B cell (primary cell): Measurements from ENCODE around the gene ZNF784. TPM values are rescaled to one million over a fixed set of nuclear protein-coding genes. Genes with fewer than 3 reads are reported as not detected.

Experiments
- ATAC-seq: fragments of 200-7000 bp; cut with Tn5 transposase; one replicate; pipeline ENCODE4 v1.10.0; 2021; ENCODE audit warnings: low read depth, mild to moderate bottlenecking, moderate number of reproducible peaks, moderate library complexity
- CTCF ChIA-PET: fragments of 350-600 bp; sonication (Branson Sonifier 250); formaldehyde crosslinking; loops from one replicate; lab custom pipeline; 2021; ENCODE audit warnings: antibody characterized with exemption, inconsistent platforms; lab: Charles Lee
- POLR2A ChIA-PET: fragments of 350-600 bp; sonication (Branson Sonifier 250); formaldehyde crosslinking; loops from one replicate; lab custom pipeline; 2021; ENCODE audit warnings: antibody characterized with exemption; lab: Charles Lee
- DNase-seq: peaks from one replicate; pipeline ENCODE4 v3.0.0; 2013
- H2AFZ ChIP-seq: 2 replicates; pipeline ENCODE4 v1.6.1; 2012; ENCODE audit warnings: mild to moderate bottlenecking, low read depth, low read length; ENCODE audit not compliant: insufficient read depth, poor library complexity, severe bottlenecking
- H3K27ac ChIP-seq, 2 donors: 1 replicate in 1 of 2; 2 replicates in 1 of 2; pipeline ENCODE4 v1.5.1; 2012 to 2013; ENCODE audit warnings: low read length in 2 of 2, mild to moderate bottlenecking in 2 of 2, moderate library complexity in 1 of 2
- H3K27me3 ChIP-seq, 4 experiments: fragments of 200-600 bp in 1 of 4; sonication (generic) in 1 of 4; replicated peaks in 1 of 4; 1 replicate in 2 of 4; 2 replicates in 2 of 4; pipeline versions ENCODE4 v1.6.1 to v1.7.0; 2013 to 2016; ENCODE audit warnings: low read length in 3 of 4, mild to moderate bottlenecking in 2 of 4, mixed read lengths in 1 of 4, moderate library complexity in 1 of 4; ENCODE audit not compliant: insufficient read depth in 4 of 4, control insufficient read depth in 3 of 4; ENCODE audit errors: control extremely low read depth in 1 of 4
- H3K36me3 ChIP-seq, 2 experiments: replicated peaks in 1 of 2; 1 replicate in 1 of 2; 2 replicates in 1 of 2; pipeline versions ENCODE4 v1.6.1 to v1.7.1; 2013; ENCODE audit warnings: low read length in 1 of 2; ENCODE audit not compliant: insufficient read depth in 2 of 2, control insufficient read depth in 1 of 2; ENCODE audit errors: control extremely low read depth in 1 of 2, extremely low read depth in 1 of 2
- H3K4me1 ChIP-seq, 2 donors: fragments of 200-600 bp in 1 of 2; sonication (generic) in 1 of 2; 1 replicate in 1 of 2; 2 replicates in 1 of 2; pipeline versions ENCODE4 v1.5.1 to v1.6.1; 2013 to 2017; ENCODE audit warnings: low read length in 2 of 2; ENCODE audit not compliant: control insufficient read depth in 2 of 2, insufficient read depth in 2 of 2
- H3K4me2 ChIP-seq: replicated peaks from 2 replicates; pipeline ENCODE3; 2012; ENCODE audit warnings: mild to moderate bottlenecking, low read depth, low read length; ENCODE audit not compliant: poor library complexity, severe bottlenecking
- H3K4me3 ChIP-seq, 5 experiments: fragments of 200-600 bp in 1 of 5; sonication (generic) in 1 of 5; 1 replicate in 3 of 5; 2 replicates in 2 of 5; pipeline versions ENCODE4 v1.5.1 to v1.7.0; 2011 to 2016; ENCODE audit warnings: low read length in 4 of 5, mild to moderate bottlenecking in 4 of 5, low read depth in 2 of 5, control low read depth in 1 of 5, moderate library complexity in 1 of 5; ENCODE audit not compliant: insufficient read depth in 1 of 5; ENCODE audit errors: control extremely low read depth in 1 of 5, extremely low read depth in 1 of 5
- H3K79me2 ChIP-seq: fragments of 200-600 bp; sonication (generic); one replicate; pipeline ENCODE4 v1.6.0; 2016; ENCODE audit warnings: low read length; ENCODE audit not compliant: control insufficient read depth, insufficient read depth
- H3K9ac ChIP-seq: fragments of 200-600 bp; sonication (generic); 2 replicates; pipeline ENCODE4 v1.6.1; 2017; ENCODE audit warnings: mild to moderate bottlenecking, low read length, moderate library complexity
- H3K9me3 ChIP-seq, 3 donors: one replicate each; pipeline versions ENCODE4 v1.6.1 to v1.7.1; 2013; ENCODE audit warnings: low read length in 2 of 3; ENCODE audit not compliant: control insufficient read depth in 2 of 3, insufficient read depth in 1 of 3; ENCODE audit errors: control extremely low read depth in 1 of 3
- H4K20me1 ChIP-seq: 2 replicates; pipeline ENCODE4 v1.6.0; 2012; ENCODE audit warnings: mild to moderate bottlenecking, low read length; ENCODE audit not compliant: insufficient read depth, control insufficient read depth, poor library complexity, severe bottlenecking
- H3K27ac Mint-ChIP-seq: one replicate; pipeline ENCODE4 v1.8.0; 2021; ENCODE audit warnings: mixed read lengths
- H3K27me3 Mint-ChIP-seq: one replicate; pipeline ENCODE4 v1.8.0; 2021; ENCODE audit warnings: mixed read lengths
- H3K4me1 Mint-ChIP-seq: one replicate; pipeline ENCODE4 v1.8.0; 2021; ENCODE audit warnings: mixed read lengths
- H3K4me3 Mint-ChIP-seq: one replicate; pipeline ENCODE4 v1.8.0; 2021; ENCODE audit warnings: mixed read lengths
- H3K9me3 Mint-ChIP-seq: one replicate; pipeline ENCODE4 v1.8.0; 2022; ENCODE audit warnings: mixed read lengths; ENCODE audit not compliant: insufficient read depth
- CTCF ChIP-seq: fragments of 200-600 bp; IDR thresholded peaks from one replicate; pipeline ENCODE4 v1.8.0; 2022; ENCODE audit warnings: antibody characterized with exemption, mild to moderate bottlenecking
- EZH2 ChIP-seq: IDR thresholded peaks from 2 replicates; pipeline ENCODE4 v1.6.1; 2012; ENCODE audit warnings: borderline replicate concordance, low read depth, mild to moderate bottlenecking, moderate library complexity, low read length; ENCODE audit not compliant: insufficient read depth, poor library complexity, severe bottlenecking
- WGBS: methylation state at CpG from one replicate; pipeline ENCODE4 v1.1.5; 2013; ENCODE audit warnings: missing lambda C conversion rate; ENCODE audit not compliant: insufficient coverage; 5-methylcytosine and 5-hydroxymethylcytosine counted together
- intact Hi-C: fragments of 100-400 bp; cut with micrococcal nuclease; formaldehyde crosslinking; loops from one replicate; pipeline ENCODE4 v1.10.0; 2022
- polyA plus RNA-seq: library from polyadenylated mRNA; depleted of rRNA; stranded (reverse); fragments of >200 nt; gene quantifications from 2 replicates; pipeline ENCODE4 v1.2.3, GENCODE V29; 2012
- total RNA-seq, 2 donors: library from RNA; stranded (reverse); fragments of 120-200 nt in 1 of 2; gene quantifications; 1 replicate in 1 of 2; 2 replicates in 1 of 2; pipeline versions ENCODE4 v1.2.3 to v1.2.4, GENCODE V29; 2013 to 2022

The ZNF784 gene
- total and polyA plus RNA-seq, 2 donors (not counting 1 experiment from before 2014, with no cell fraction given): 9.2 to 9.7 TPM

DNA sequence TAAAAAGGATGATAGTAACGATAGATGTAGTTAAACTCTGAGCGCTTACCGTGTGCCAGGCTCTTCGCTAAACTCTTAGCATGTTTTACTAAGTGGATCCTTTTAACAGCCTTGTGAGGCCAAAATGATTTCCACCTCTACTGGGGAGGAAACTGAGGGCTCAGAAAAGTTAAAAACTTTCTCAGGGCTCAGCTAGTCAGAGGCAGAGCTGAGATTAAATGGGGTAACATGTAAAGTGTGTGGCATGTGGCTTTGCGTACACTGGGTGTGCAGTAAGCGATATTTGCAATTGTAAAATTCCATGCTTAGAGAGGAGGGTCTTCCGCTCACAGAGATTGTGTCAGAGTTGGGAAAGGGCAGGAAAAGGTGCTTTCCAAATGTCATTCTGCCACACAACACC, 32.2 kb upstream of the ZNF784 start:
- ChIA-PET POLR2A (no interaction called here), CTCF (interaction anchor here (1.0 to 2.3 kb wide), 5 partner anchors 15 to 153 kb away, joined by 3 to 15 read pairs (median 5); no protein-coding TSS in a partner anchor)
- H3K4me3 Mint-ChIP-seq: peak overlapping the region; percentile 93
- H4K20me1 ChIP-seq: peaks cover 62% of the 10 kb centered on the region
- H3K4me1 ChIP-seq: peaks cover 37 to 51% of the 10 kb centered on the region in 2 donors
- H2AFZ ChIP-seq: no peak overlapping the region
- H3K9me3 ChIP-seq: no peaks in the 10 kb centered on the region
- peaks cover 48% of the 10 kb centered on the region for H3K4me1 Mint-ChIP-seq
- H3K27me3 ChIP-seq: no peaks in the 10 kb centered on the region
- H3K4me3 ChIP-seq: peak overlapping the region; percentile 66 to 98 (median 92)
- H3K27me3 Mint-ChIP-seq: no peaks in the 10 kb centered on the region
- no peak for TF ChIP-seq CTCF
- no peak for TF ChIP-seq EZH2
- intact Hi-C loops: no loop called here
- H3K4me2 ChIP-seq: peak overlapping the region; percentile 87
- WGBS: 90% methylated on average over 3 of the region's 7 CpGs
- H3K9me3 Mint-ChIP-seq: no peaks in the 10 kb centered on the region
- peak overlapping the region; percentile 93 for H3K9ac ChIP-seq
- peaks cover 0 to 47% of the 10 kb centered on the region in 2 experiments for H3K36me3 ChIP-seq
- peaks cover 63% of the 10 kb centered on the region for H3K79me2 ChIP-seq
- H3K27ac Mint-ChIP-seq: peak overlapping the region; percentile 96
- DNase-seq (no peak), ATAC-seq (no peak)
- peak overlapping the region in 1 of 2 donors; percentile 98 for H3K27ac ChIP-seq

GRCh38 chr19:55655648-55656040, 31.3 kb upstream of the ZNF784 start:
- WGBS: 2% methylated on average over 17 of the region's 19 CpGs
- Histone ChIP-seq H4K20me1 (peaks cover 53% of the 10 kb centered on the region), H3K36me3 (peaks cover 0 to 44% of the 10 kb centered on the region in 2 experiments), H3K4me2 (peak overlapping the region; percentile 87), H3K4me3 (peak overlapping the region; percentile 66 to 98 (median 92)), H3K79me2 (peaks cover 59% of the 10 kb centered on the region), H2AFZ (peak overlapping the region; percentile 62), H3K27me3 (no peaks in the 10 kb centered on the region), H3K27ac (peak overlapping the region; percentile 98 to 100), H3K9me3 (no peaks in the 10 kb centered on the region), H3K9ac (peak overlapping the region; percentile 93), H3K4me1 (peaks cover 37 to 51% of the 10 kb centered on the region in 2 donors)
- H3K27me3 Mint-ChIP-seq: no peaks in the 10 kb centered on the region
- H3K4me3 Mint-ChIP-seq: peak overlapping the region; percentile 93
- intact Hi-C loops: no loop called here
- ATAC-seq (no peak), DNase-seq (no peak)
- peaks cover 50% of the 10 kb centered on the region for H3K4me1 Mint-ChIP-seq
- H3K9me3 Mint-ChIP-seq: no peaks in the 10 kb centered on the region
- H3K27ac Mint-ChIP-seq: peak overlapping the region; percentile 96
- ChIA-PET CTCF (interaction anchor here (1.0 to 2.3 kb wide), 3 partner anchors 21 to 154 kb away, joined by 4 to 15 read pairs (median 5); no protein-coding TSS in a partner anchor), POLR2A (no interaction called here)
- no peak for TF ChIP-seq EZH2
- TF ChIP-seq CTCF: no peak
